GM18870 (cell line): ENCODE data around the gene CX3CR1.

ENCODE experiments used
- ATAC-seq: cut with Tn5 transposase; IDR thresholded peaks from one replicate; pipeline ENCODE4 v1.9.1; 2021; ENCODE audit warnings: moderate library complexity; ENCODE audit not compliant: unreplicated experiment

CX3CR1 gene

DNA sequence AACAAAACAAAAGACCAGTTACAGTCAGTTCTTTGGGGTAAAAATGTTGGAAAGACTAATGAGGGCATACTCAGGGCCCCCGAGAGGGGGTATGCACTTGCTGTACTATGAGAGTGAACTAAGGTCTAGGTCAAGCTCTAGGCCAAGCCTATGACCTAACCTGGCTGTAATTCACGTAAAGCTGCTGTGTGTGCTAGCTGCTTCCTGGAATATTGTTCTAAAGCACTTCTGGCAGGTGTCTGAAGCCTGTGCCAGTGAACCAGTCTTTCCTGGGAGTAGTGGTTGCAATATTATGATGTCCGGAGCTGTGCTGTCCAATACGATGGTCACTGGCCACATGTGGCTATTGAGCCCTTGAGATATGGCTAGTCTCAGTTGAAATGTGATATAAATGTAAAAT lies 13.1 kb upstream of the CX3CR1 start:
- no peak for ATAC-seq

DNA sequence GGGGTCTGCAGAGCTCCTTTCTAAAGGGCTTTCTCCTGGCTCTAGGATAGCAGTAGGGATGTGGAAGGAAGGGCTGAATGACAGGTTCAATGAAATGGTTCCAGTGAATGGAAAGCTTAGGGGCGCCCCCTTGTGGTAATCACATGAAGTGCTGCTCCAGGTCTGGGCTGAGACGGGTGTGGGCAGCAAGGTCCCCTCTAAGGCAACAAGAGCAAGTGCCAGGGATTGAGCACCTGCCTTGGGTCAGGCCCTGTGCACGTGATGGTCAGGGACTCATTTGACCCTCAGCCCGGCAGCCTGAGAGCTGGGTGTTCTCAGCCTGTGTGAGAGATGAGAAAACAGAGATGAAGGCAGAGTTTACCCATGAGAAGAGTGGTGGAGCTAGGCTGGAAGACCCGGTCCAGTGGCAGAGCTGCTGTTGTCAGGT lies 12.1 kb upstream of the CX3CR1 start:
- ATAC-seq = no peak

DNA sequence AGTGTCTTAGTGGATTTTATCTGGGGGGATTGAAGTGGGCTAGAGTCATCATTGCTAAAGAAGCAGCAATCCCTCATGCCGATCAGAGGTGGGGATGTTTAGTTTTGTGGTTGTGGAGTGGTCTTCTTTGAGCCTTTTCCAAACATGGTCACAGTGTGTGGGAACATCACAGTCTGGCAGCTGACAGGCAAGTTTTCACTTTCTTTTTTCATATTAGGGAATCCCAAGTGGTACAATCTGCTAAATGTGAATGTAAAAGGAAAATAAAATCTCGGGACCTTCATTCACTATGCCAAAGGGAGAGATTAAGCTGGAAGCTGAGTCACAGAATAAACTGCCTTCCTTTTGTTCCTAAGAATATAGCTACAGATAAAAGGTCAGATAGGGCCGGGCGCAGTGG lies 10.4 kb upstream of the CX3CR1 start:
- ATAC-seq = no peak

DNA sequence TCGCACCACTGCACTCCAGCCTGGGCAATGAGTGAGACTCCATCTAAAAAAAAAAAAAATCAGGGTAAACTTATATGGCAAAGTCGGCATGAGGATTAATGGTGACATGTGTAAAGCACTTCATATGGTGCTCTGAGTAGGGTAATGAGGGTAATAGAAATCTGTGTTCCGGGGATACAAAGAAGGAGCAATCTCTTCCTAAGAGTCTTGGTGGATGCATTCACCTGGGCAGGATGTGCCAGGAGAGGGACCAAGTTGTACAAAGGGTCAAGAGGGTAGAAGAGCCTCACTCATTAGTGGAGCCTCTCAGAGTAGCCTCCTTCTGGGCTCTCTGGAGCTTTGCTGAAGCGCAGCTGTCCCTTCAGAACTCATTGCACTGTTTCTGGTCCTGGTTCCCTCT lies 9.3 kb upstream of the CX3CR1 start:
- no peak for ATAC-seq

DNA sequence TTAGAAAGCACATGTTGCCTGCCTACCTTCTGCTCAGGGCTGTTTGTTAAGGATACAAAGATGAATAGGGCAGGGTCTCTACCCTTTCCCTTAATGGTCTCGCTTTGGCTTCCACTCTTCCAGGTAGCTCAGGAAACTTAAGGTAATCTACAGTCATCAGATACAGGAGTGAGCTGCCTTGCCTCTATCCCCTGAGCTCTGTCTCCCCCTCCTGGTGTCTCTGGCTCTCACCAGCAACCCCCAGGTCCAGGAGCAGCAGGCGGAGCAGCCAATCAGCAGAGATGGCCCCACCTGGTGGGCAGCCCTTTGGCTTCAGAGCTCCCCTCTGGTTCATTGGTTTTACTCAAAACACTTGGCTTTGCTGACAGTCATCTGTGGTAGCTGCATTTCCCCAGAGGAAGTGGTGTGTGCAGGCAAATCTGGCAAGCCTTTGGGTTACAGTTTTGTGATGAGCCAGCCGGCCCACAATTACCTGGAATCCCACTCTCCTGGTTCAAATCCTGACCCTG lies 8.5 kb upstream of the CX3CR1 start:
- peak; percentile 97 for ATAC-seq

DNA sequence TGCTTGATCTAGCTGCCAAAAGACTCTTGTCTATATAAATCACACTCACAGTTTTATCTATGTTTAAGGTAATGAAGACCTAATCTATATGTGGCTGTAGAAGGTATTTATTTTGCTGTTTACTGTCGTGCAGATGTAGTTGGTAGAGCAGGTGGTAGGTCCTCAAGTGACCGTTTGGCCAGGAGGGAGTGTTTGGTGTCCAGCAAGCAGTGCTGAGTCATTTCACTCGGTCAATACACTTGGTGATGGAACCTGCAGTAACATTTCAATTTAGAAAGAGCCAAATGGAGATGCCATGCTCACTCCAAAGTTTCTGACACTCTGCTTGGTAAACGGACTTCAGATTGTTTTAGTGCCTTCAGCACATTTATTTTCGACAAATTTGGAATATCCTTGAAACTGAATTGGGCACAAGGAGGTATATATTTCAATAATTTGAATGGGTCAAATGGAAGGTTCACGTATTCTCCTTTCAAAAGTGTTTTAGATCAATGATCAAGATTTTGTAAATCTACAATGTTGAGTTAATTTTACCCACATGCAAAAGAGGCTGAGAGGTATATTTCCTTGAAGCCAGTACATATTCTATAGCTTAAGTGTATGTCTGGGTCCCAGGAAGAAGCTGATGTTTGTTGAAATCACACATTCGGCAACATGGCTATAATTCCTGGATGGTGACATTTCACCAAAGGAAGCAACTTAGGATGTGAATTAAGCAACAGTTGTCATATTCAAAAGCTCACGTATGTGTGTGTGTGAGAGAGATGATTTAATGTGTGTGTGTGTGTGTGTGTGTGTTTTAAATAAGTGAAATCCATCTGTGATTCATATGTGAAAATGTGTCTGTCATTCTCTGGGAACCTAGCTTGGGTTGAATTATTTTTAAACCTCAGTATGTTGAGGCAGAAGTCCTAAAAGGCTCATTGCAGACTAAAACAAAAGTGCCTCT lies 7.7 kb upstream of the CX3CR1 start:
- ATAC-seq = no peak

DNA sequence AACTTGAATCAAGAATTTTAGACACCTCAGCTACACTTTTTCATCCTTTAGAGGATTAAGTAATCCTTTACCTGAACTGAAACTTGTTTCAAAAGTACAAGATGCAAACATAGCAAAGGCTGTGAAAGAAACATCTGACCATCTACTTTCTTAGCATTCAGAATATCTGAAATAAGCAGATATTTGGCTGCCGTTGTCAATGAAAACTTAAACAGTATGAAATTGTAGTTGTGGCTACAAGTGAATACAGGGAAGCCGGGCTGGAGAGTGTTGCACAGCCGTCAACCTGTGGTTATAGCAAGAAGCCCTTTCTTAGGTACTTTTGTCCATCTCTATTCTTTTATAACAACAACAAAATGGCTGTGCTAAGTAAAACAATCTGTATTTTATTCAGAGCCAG lies 6.9 kb upstream of the CX3CR1 start:
- ATAC-seq = no peak

DNA sequence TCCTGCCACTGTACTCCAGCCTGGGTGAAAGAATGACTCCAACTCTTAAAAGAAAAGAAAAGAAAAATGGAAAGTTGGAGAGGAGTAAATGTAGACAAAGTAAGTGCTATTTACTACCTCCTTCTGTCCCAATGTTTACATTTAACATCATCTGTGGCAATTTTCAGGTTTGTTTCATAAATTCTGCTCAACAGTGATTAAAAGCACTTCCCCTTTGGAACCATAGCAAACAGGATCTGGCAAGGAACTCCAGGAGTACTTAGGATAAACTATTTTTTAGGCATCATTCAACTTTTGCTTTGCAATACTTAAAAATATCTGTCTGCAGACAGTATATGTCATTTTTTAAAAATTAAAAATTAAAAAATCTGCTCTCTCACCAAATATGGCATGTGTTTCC lies 5.5 kb upstream of the CX3CR1 start:
- ATAC-seq = no peak

DNA sequence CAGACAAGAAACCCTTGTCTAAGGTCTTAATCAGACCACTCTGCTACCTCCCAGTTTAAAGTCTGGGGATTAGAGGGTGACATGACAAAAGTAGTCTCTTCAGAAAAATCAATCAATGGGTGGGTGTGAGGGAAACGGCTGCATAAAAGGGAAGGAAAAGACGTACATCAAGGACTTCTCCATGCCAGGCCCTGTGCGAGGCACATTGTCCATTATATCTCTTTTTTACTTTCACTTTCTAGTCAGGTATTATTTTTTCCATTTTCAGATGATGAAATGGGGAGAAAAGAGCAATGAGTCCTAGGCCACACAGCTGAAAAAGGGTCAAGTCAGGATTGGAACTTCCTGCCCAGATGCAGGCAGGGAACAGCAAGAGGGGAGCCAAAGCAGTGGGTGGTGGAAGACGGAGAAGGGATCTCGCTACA lies 4.6 kb upstream of the CX3CR1 start:
- ATAC-seq = no peak

DNA sequence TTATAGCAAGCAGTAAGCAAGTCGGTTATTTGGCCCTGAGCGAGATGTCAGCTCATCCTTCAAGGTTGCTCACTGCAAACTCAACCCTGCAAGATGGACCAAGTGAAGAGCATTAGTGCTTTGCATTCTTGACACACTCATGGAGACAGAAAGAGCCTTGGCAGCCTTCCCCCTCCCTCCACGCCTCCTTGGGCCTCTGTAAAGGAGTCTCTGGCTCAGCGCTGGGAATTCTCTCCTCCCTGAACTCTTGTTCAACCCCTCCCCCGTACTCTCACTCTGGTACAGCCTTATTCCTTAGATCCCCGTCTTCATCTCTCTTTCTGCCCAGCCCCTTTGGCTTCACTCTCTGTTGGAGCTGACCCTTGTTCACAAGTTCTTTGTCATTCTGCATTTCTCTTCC lies 2.2 kb upstream of the CX3CR1 start:
- no peak for ATAC-seq

DNA sequence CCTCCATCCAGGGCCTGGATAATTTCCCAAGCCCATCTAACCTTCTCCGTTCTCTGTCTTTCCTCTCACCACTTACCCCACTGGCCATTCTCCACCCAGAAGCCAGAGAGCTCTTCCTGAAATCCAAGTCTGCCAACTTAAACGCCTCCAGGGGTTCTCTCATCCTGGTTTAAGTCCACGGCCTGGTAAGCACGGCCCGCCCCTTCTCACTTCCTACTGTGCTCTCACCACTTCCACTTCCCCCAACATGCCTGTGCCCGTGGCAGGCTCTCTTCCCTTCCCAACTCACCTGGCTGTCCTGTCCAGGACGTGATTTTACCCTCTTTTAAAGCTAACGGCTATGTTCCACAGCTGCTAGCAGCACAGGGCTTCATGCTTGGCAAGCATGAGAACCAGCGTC lies 1.7 kb upstream of the CX3CR1 start:
- no peak for ATAC-seq

DNA sequence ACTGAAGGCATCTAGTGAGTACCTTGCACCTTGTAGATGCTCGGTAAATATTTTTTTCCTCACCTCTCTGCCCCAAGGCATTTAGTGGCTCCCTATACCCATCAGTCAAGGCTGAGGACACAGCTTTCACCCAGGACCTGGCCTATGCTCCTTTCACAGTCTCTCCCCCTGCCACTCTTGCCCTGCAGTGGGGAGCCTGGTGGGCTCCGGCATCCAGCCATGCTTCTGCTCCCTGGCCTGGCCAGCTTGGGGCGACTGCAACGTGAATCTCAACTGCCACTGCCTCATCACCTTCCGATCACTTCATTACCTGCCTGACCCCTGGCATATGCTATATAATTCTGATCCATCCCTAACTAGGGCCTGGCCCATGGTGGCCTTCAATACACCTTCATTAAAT lies 735 bp upstream of the CX3CR1 start:
- no peak for ATAC-seq

DNA sequence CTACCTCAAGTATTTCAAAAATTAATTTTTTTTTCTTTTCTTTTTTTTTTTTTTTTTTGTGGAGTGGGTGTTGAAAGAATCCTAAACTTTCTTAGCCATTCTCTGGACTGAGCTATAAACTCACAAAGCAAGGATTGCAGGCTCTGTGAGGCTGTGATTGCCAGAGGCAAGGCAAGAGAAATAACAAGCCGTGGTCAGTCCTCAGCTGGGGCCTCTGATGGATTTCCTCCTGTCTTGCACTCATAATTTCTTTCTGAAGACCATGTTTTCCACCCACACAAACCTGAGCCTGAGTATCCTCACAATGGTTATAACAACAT lies 1.3 kb downstream of the CX3CR1 start:
- ATAC-seq = no peak

DNA sequence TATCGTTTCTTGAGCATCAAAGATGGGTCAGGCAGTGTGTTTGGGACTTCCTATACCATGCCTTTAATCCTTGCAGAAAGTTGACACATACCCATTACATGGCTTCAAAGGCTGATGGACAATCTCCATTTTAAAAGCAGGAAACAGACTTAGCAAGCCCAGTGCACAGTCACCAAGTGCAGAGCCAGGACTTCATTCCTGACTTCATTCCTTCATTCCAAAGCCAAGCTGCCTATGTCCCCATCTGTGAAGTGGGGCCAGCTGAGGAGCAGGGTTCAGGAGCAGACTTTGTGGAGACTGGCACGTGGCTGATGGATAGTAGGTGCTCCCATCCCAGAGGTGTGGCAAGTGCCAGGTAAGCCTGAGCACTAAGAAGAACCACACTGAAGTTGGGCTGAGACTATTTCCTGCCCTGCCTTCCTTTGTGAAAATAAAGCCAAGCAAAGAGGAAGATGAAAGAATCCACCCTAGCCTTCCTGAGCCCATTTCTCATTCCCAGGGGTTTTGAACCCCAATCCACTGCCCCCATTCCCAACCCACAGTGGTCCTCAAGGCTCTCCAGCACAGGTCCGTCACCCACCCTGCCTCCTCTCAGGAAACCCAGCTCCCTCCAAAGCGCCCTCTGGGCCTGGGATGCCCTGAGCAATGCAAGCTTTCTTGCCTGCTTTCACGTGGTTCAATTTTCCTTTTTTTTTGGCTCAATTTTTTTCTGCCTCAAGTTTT lies 1.8 kb downstream of the CX3CR1 start:
- no peak for ATAC-seq

DNA sequence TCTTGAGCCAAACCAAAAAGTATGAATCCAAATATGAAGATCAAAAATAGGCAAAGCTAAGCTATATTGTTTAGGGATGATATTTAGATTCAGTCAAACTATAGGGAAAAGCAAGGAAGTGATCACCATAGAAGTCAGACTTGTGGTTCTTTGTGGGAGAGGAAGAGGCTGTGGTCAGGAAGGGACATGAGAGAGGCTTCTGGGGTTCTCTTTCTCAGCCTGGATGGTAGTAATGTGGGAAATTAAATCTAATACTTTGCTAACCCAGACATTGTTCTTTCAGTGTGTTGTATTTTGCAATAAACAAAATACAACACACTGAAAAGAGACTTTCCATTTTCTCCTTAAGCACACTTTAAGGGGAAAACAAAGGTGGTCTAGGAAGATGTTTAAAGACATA lies 3.1 kb downstream of the CX3CR1 start:
- ATAC-seq = no peak

DNA sequence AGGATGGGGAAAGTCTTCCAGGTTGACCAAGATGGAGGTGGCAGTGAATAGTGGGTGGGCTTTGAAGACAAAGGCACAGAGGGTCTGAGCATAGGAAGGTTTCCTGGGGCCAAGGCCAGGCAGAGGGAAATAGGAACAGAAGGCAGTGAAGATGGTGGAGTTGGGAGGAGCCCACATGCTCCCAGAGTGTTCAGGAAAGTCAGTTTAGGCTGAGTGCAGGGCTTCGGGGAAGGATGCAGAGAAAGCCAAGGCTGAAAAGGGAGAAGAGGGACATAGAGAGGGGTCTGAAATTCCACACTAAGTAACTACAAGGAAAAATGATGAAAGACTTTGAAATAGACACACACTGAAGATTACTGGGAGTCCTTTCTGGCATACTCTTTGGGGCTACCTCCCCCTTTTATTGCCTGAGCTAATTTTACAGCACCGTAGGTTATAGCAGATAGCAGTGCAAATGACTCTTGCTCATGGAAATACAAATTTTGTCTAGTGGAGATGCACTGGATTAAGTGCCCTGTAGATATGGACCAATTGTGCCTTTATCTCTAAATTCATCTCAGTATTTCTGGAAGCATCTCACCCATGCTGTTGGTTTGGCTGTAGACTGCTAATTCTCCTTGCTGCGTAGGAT lies 3.8 kb downstream of the CX3CR1 start:
- no peak for ATAC-seq

DNA sequence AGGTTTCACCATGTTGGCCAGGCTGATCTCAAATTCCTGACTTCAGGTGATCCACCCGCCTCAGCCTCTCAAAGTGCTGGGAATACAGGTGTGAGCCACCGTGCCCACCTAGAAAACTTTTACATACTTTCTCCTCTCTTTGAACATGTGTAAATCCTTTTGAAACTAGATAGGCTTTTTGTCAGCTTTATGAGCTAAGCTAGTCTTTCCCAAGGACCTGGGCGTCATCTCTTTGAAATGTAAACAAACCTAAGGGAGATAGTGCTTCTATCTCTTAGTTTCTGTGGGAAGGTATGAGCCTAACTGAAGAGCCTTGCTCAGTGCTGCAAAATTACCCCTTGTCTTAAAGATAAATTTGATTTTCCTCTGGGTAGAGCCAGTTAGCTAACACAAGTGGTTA lies 4.8 kb downstream of the CX3CR1 start:
- ATAC-seq = no peak

DNA sequence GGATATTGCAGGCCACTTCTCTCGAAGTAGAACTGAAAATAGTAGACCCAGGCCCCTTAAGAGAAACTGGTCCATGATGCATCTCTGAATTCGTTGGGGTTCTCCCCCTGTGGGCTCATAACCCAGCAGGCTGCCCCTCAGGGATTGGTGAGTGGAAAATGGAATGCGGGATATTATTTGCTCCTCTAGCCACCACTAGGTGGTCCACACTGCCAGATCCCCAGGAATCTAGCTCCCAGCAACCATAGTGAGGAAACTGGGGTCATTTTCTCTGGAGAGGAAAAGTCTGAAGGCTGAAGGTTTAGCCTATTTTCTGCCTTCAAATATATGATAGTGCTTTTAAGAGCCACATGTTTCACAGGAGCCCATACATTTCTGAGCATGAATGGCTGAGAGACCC lies 6.7 kb downstream of the CX3CR1 start:
- ATAC-seq = no peak

DNA sequence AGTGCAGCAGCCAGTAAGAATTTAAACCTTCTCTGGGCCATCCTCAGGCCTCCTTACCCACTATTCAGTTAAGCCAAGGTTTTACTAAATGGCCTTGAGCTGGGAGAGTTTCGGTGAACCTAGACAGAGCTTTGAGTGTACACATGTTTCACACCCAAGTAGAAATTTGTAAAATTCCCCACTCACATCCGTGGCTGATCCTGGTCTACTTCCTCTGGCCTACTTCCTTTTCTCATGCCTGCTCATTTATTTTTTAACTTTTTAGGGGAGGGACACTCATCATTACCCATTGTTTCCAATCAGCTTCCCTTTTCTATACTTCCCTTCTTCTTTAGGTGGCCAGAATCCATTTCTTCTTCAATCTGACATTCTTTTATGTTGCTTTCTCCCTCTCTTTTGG lies 7.6 kb downstream of the CX3CR1 start:
- ATAC-seq = no peak

DNA sequence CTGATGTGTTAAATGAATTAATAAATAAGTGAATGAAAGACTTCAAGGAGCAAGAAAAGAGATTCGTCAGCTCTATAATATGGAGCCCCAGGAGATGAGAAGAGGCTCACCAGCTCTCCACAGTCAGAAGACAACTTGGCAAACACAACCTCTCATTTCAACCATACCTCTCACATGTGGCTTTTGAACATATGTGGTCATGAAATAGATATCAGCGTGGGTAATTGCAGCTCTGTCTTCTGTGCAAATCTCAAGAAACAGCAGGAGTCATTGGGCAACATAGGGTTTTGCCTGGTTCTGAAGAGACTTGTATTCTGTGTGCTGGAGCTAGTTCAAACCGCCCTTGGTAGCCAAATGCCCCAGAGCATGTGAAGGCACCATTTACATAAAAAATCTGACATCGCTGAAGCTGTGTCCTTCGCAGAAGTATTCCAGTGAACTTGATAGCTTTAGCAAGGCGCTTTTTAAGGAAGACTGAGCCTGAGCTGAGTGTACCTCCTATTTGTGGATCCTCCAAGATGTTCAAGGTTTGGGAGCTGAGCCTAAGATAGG lies 8.4 kb downstream of the CX3CR1 start:
- no peak for ATAC-seq

DNA sequence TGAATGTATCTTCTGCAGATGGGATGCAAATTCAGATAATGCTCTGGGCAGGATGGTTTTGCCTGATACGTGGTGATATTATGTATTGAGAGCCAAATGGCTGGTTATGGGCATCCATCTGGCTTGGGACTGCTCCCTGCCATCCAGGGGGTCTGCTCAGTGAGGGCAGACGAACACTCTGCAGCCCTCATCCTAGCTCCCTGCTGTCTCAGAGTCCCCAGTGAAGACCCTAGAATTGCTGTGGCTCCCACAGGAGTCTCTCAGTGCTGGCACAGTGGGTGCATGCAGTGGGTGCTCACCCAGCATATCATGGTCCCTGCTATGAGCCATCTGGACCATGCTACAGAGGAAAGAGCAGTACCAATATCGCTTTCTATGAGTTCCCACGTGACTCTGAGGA lies 10.3 kb downstream of the CX3CR1 start:
- ATAC-seq = no peak

DNA sequence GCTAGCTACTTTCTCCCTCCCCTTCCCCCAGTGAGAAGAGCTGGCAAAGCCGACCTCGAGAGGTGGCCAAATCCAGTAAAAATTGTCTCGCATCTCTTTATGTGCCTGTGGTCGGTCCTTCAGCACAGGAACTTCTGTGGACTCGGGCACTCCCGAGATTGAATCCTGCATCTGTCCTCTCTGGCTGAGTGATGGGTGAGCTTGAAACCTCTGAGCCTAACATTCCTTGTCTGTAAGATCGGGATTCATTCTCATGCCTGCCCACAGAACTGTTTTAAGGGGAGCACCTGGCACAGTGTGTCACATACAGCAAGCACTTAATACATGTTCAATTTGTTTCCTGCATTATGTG lies 11.3 kb downstream of the CX3CR1 start:
- ATAC-seq = no peak
